Esophagus muscularis mucosa (tissue), 4 donors: ENCODE data around the gene LCE1C.

ENCODE experiments used
- EP300 ChIP-seq: sonication (generic); formaldehyde crosslinking; IDR thresholded peaks from one replicate; pipeline ENCODE4 v1.6.1; 2017; ENCODE audit warnings: antibody characterized with exemption
- POLR2A ChIP-seq: fragments of 450-650 bp; IDR thresholded peaks from one replicate; pipeline ENCODE4 v1.6.1; 2017; ENCODE audit warnings: antibody characterized with exemption, moderate library complexity, mild to moderate bottlenecking, low read depth
- POLR2AphosphoS5 ChIP-seq, 2 donors: sonication (generic); formaldehyde crosslinking; IDR thresholded peaks; one replicate each; pipeline ENCODE4 v1.6.1; 2017; ENCODE audit warnings: antibody characterized with exemption in 2 of 2
- TF ChIP-seq, protein P1 (sequence below), 3 experiments: fragments of 200-600 bp in 2 of 3; fragments of 450-650 bp in 1 of 3; sonication (generic) in 2 of 3; IDR thresholded peaks; one replicate each; pipeline ENCODE4 v1.5.1; 2017 to 2019; ENCODE audit warnings: antibody characterized with exemption in 3 of 3, mild to moderate bottlenecking in 2 of 3, moderate library complexity in 1 of 3

DNA sequence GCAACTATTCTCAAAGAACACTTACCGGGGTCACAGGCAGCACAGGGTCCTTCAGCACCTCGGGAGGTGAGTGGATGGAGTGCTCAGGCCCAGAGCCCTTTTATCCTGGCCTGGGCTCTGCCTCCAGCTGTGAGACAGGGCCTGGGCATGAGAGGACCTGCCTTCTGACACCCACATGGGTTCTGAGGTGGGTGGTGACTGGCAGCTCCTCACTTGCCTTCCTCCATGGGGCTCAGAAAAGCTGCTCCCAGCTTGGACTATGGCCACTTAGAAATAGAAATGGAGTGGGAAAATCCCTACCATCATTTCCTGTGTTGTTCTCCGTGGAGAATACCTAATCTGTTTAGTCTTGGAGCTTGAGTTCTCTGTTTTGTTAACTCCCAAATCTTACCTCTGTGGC is at the start of gene LCE1C:
- TF ChIP-seq POLR2AphosphoS5 (IDR thresholded peaks at IDR 0.05) (no peak), POLR2A (no peak), EP300 (no peak)
- TF ChIP-seq, protein P1, sequence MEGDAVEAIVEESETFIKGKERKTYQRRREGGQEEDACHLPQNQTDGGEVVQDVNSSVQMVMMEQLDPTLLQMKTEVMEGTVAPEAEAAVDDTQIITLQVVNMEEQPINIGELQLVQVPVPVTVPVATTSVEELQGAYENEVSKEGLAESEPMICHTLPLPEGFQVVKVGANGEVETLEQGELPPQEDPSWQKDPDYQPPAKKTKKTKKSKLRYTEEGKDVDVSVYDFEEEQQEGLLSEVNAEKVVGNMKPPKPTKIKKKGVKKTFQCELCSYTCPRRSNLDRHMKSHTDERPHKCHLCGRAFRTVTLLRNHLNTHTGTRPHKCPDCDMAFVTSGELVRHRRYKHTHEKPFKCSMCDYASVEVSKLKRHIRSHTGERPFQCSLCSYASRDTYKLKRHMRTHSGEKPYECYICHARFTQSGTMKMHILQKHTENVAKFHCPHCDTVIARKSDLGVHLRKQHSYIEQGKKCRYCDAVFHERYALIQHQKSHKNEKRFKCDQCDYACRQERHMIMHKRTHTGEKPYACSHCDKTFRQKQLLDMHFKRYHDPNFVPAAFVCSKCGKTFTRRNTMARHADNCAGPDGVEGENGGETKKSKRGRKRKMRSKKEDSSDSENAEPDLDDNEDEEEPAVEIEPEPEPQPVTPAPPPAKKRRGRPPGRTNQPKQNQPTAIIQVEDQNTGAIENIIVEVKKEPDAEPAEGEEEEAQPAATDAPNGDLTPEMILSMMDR (IDR thresholded peaks at IDR 0.05), result no peak
